H9 (cell line): ENCODE data around the gene MAP3K5. TPM values are rescaled to one million over a fixed set of nuclear protein-coding genes. Genes with fewer than 3 reads are reported as not detected.

Source experiments
- DNase-seq: peaks from one replicate; pipeline ENCODE4 v3.0.0-alpha.2; 2017
- H2AFZ ChIP-seq: one replicate; pipeline ENCODE4 v1.6.1; 2013; ENCODE audit warnings: mild to moderate bottlenecking, low read length, control low read depth, moderate library complexity
- H2AK5ac ChIP-seq: 2 replicates; pipeline ENCODE4 v1.6.1; 2013; ENCODE audit warnings: low read length, control low read depth, mixed read lengths; ENCODE audit not compliant: insufficient read length
- H2BK120ac ChIP-seq: one replicate; pipeline ENCODE4 v1.6.1; 2013; ENCODE audit warnings: low read depth, mild to moderate bottlenecking, low read length, control low read depth, inconsistent platforms; ENCODE audit not compliant: poor library complexity, severe bottlenecking
- H2BK12ac ChIP-seq: 2 replicates; pipeline ENCODE4 v1.6.1; 2013; ENCODE audit warnings: low read length, control low read depth, mixed read lengths, low read depth; ENCODE audit not compliant: insufficient read length
- H2BK15ac ChIP-seq: 2 replicates; pipeline ENCODE4 v1.6.1; 2013; ENCODE audit warnings: low read depth, low read length, control low read depth
- H2BK20ac ChIP-seq: one replicate; pipeline ENCODE4 v1.6.1; 2013; ENCODE audit warnings: low read depth, mild to moderate bottlenecking, low read length, control low read depth, inconsistent platforms; ENCODE audit not compliant: poor library complexity, severe bottlenecking
- H2BK5ac ChIP-seq: 2 replicates; pipeline ENCODE4 v1.6.1; 2013; ENCODE audit warnings: low read length, control low read depth, mixed read lengths; ENCODE audit not compliant: insufficient read length
- H3K14ac ChIP-seq: 2 replicates; pipeline ENCODE4 v1.6.1; 2013; ENCODE audit warnings: low read length, control low read depth; ENCODE audit not compliant: insufficient read depth
- H3K18ac ChIP-seq: 2 replicates; pipeline ENCODE4 v1.6.1; 2013; ENCODE audit warnings: low read depth, mild to moderate bottlenecking, mixed read lengths, low read length, control low read depth; ENCODE audit not compliant: insufficient read length
- H3K23ac ChIP-seq: 2 replicates; pipeline ENCODE4 v1.6.1; 2013; ENCODE audit warnings: low read length, control low read depth, mixed read lengths, low read depth; ENCODE audit not compliant: insufficient read length
- H3K23me2 ChIP-seq: 2 replicates; pipeline ENCODE4 v1.6.1; 2013; ENCODE audit warnings: low read depth, mild to moderate bottlenecking, mixed read lengths, low read length, control low read depth; ENCODE audit not compliant: insufficient read length, poor library complexity, severe bottlenecking
- H3K27ac ChIP-seq: 2 replicates; pipeline ENCODE4 v1.5.1; 2013; ENCODE audit warnings: low read length, control low read depth, mixed read lengths, low read depth; ENCODE audit not compliant: insufficient read length
- H3K27me3 ChIP-seq: 2 replicates; pipeline ENCODE4 v1.6.1; 2013; ENCODE audit warnings: low read length, control low read depth, inconsistent platforms; ENCODE audit not compliant: insufficient read depth
- H3K4ac ChIP-seq: 2 replicates; pipeline ENCODE4 v1.6.1; 2013; ENCODE audit warnings: low read depth, mild to moderate bottlenecking, control low read depth, inconsistent platforms, low read length, moderate library complexity
- H3K4me1 ChIP-seq: 2 replicates; pipeline ENCODE4 v1.6.1; 2013; ENCODE audit warnings: low read length, control low read depth, inconsistent platforms; ENCODE audit not compliant: insufficient read depth
- H3K4me2 ChIP-seq: 2 replicates; pipeline ENCODE4 v1.6.1; 2013; ENCODE audit warnings: low read length, control low read depth, mixed read lengths; ENCODE audit not compliant: insufficient read length, insufficient read depth
- H3K56ac ChIP-seq: 2 replicates; pipeline ENCODE4 v1.6.1; 2013; ENCODE audit warnings: low read depth, mild to moderate bottlenecking, mixed read lengths, low read length, control low read depth; ENCODE audit not compliant: insufficient read length
- H3K79me1 ChIP-seq: 2 replicates; pipeline ENCODE4 v1.6.1; 2013; ENCODE audit warnings: low read depth, mild to moderate bottlenecking, moderate library complexity, low read length, control low read depth, inconsistent platforms; ENCODE audit not compliant: insufficient read depth, poor library complexity, severe bottlenecking
- H3K79me2 ChIP-seq: 2 replicates; pipeline ENCODE4 v1.6.1; 2013; ENCODE audit warnings: low read length, control low read depth, inconsistent platforms; ENCODE audit not compliant: insufficient read depth
- H3K9ac ChIP-seq: 2 replicates; pipeline ENCODE4 v1.6.1; 2013; ENCODE audit warnings: low read length, control low read depth, mixed read lengths; ENCODE audit not compliant: insufficient read length; ENCODE audit errors: extremely low read depth
- H3K9me3 ChIP-seq: one replicate; pipeline ENCODE4 v1.6.1; 2013; ENCODE audit warnings: low read depth, low read length, inconsistent platforms; ENCODE audit not compliant: control insufficient read depth
- H3T11ph ChIP-seq: one replicate; pipeline ENCODE4 v1.6.1; 2013; ENCODE audit warnings: mild to moderate bottlenecking, low read length, control low read depth, inconsistent platforms
- H4K20me1 ChIP-seq: one replicate; pipeline ENCODE4 v1.6.1; 2013; ENCODE audit not compliant: control insufficient read depth, insufficient read length, insufficient read depth
- H4K5ac ChIP-seq: 2 replicates; pipeline ENCODE4 v1.6.1; 2013; ENCODE audit warnings: low read depth, mild to moderate bottlenecking, mixed read lengths, low read length, control low read depth; ENCODE audit not compliant: insufficient read length
- H4K8ac ChIP-seq: replicated peaks from 2 replicates; pipeline ENCODE4 v1.6.1; 2013; ENCODE audit warnings: low read length, control low read depth, mixed read lengths, low read depth; ENCODE audit not compliant: insufficient read length
- H4K91ac ChIP-seq: 2 replicates; pipeline ENCODE4 v1.6.1; 2013; ENCODE audit warnings: low read depth, mild to moderate bottlenecking, moderate library complexity, mixed read lengths, low read length, control low read depth; ENCODE audit not compliant: insufficient read length
- H3K27ac Mint-ChIP-seq, 3 experiments: 2 replicates in 2 of 3; 3 replicates in 1 of 3; pipeline ENCODE4 v1.8.0; 2020 to 2021; ENCODE audit warnings: mixed read lengths in 3 of 3, mild to moderate bottlenecking in 1 of 3, moderate library complexity in 1 of 3
- H3K27me3 Mint-ChIP-seq: 2 replicates; pipeline ENCODE4 v1.8.0; 2021; ENCODE audit warnings: low read depth, mild to moderate bottlenecking, moderate library complexity, mixed read lengths
- H3K36me3 Mint-ChIP-seq, 3 experiments: 2 replicates in 2 of 3; 3 replicates in 1 of 3; pipeline ENCODE4 v1.8.0; 2020 to 2021; ENCODE audit warnings: low read depth in 3 of 3, mixed read lengths in 3 of 3; ENCODE audit not compliant: insufficient read depth in 1 of 3
- H3K4me1 Mint-ChIP-seq, 2 experiments: 2 replicates each; pipeline ENCODE4 v1.8.0; 2020; ENCODE audit warnings: mixed read lengths in 2 of 2
- H3K4me3 Mint-ChIP-seq, 2 experiments: 2 replicates in 1 of 2; 3 replicates in 1 of 2; pipeline ENCODE4 v1.8.0; 2020 to 2021; ENCODE audit warnings: mild to moderate bottlenecking in 2 of 2, mixed read lengths in 2 of 2, moderate library complexity in 1 of 2
- H3K9me3 Mint-ChIP-seq, 2 experiments: 2 replicates in 1 of 2; 3 replicates in 1 of 2; pipeline ENCODE4 v1.8.0; 2020; ENCODE audit warnings: mild to moderate bottlenecking in 2 of 2, mixed read lengths in 2 of 2, moderate library complexity in 1 of 2
- WGBS: extraction: QIAGEN DNeasy Blood & Tissue Kit; methylation state at CpG from one replicate; pipeline ENCODE4 v1.1.7; 2013; ENCODE audit warnings: missing lambda C conversion rate, low lambda C conversion rate, mixed read lengths; ENCODE audit not compliant: insufficient read length; ENCODE audit errors: extremely low coverage; 5-methylcytosine and 5-hydroxymethylcytosine counted together
- total RNA-seq: library from RNA; stranded (reverse); gene quantifications from 2 replicates; pipeline ENCODE4 v1.2.1, GENCODE V29; 2021
- TF ChIP-seq, protein P1 (sequence below): fragments of 200-600 bp; sonication (generic); conservative IDR thresholded peaks from 3 replicates; pipeline ENCODE4 v1.8.0; 2021; ENCODE audit warnings: antibody characterized with exemption, mild to moderate bottlenecking

MAP3K5 gene
- total RNA-seq, 1 experiment from 2014 or later, result 1.6 TPM

GRCh38 chr6:136696238-136696637, 96.0 kb downstream of the MAP3K5 start:
- TF ChIP-seq, protein P1, sequence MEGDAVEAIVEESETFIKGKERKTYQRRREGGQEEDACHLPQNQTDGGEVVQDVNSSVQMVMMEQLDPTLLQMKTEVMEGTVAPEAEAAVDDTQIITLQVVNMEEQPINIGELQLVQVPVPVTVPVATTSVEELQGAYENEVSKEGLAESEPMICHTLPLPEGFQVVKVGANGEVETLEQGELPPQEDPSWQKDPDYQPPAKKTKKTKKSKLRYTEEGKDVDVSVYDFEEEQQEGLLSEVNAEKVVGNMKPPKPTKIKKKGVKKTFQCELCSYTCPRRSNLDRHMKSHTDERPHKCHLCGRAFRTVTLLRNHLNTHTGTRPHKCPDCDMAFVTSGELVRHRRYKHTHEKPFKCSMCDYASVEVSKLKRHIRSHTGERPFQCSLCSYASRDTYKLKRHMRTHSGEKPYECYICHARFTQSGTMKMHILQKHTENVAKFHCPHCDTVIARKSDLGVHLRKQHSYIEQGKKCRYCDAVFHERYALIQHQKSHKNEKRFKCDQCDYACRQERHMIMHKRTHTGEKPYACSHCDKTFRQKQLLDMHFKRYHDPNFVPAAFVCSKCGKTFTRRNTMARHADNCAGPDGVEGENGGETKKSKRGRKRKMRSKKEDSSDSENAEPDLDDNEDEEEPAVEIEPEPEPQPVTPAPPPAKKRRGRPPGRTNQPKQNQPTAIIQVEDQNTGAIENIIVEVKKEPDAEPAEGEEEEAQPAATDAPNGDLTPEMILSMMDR, result no peak
- no peak overlapping the region for H4K91ac ChIP-seq
- no peak overlapping the region for H3K27ac ChIP-seq
- H3K23ac ChIP-seq, result no peak overlapping the region
- H2AK5ac ChIP-seq, result no peak overlapping the region
- H3K23me2 ChIP-seq, result no peaks in the 10 kb centered on the region
- no peaks in the 10 kb centered on the region; the same call in 1 of the 2 replicates for H3K27me3 Mint-ChIP-seq
- no peak overlapping the region for H2BK5ac ChIP-seq
- H3K9me3 Mint-ChIP-seq, result no peaks in the 10 kb centered on the region
- H3K56ac ChIP-seq, result no peak overlapping the region
- H3K4me3 Mint-ChIP-seq, result no peak overlapping the region
- H3K4me1 ChIP-seq, result no peaks in the 10 kb centered on the region
- no peaks in the 10 kb centered on the region for H4K20me1 ChIP-seq
- no peak overlapping the region for H3K4ac ChIP-seq
- no peak overlapping the region for H2BK12ac ChIP-seq
- no peak overlapping the region for H2BK20ac ChIP-seq
- H2BK15ac ChIP-seq, result no peak overlapping the region
- H3T11ph ChIP-seq, result no peak overlapping the region
- no peaks in the 10 kb centered on the region for H3K4me1 Mint-ChIP-seq
- H2AFZ ChIP-seq, result no peak overlapping the region
- no peak overlapping the region for H3K18ac ChIP-seq
- DNase-seq, result no peak
- no peaks in the 10 kb centered on the region for H3K79me1 ChIP-seq
- no peak overlapping the region for H4K5ac ChIP-seq
- H3K9ac ChIP-seq, result no peak overlapping the region
- H3K4me2 ChIP-seq, result no peak overlapping the region
- H3K79me2 ChIP-seq, result no peaks in the 10 kb centered on the region
- H2BK120ac ChIP-seq, result no peak overlapping the region
- H3K14ac ChIP-seq, result no peak overlapping the region
- H3K36me3 Mint-ChIP-seq, result no peaks in the 10 kb centered on the region
- WGBS, result no CpG with 5 or more reads among the region's 2 CpGs
- H3K27me3 ChIP-seq, result no peaks in the 10 kb centered on the region
- no peak overlapping the region for H4K8ac ChIP-seq
- H3K9me3 ChIP-seq, result no peaks in the 10 kb centered on the region
- no peak overlapping the region; a peak in 2 of 7 replicates for H3K27ac Mint-ChIP-seq
